HepG2 (cell line): Measurements from ENCODE around the gene PHEX. TPM values are rescaled to one million over a fixed set of nuclear protein-coding genes. Genes with fewer than 3 reads are reported as not detected.

ENCODE experiments used
- ATAC-seq: fragments of 200-7000 bp; cut with Tn5 transposase; 3 replicates; pipeline ENCODE4 v1.9.1; 2020; ENCODE audit warnings: mild to moderate bottlenecking, moderate library complexity
- BruUV-seq: library from RNA; stranded (reverse); fragments of 400-500 nt; replicated peaks from 2 replicates; lab custom pipeline; 2021; lab: Mats Ljungman, UMichigan
- CTCF ChIA-PET: fragments of 300-600 bp; formaldehyde crosslinking; extraction: SDS; loops from one replicate; lab custom pipeline; 2021; ENCODE audit warnings: low total read pairs, inconsistent platforms, low intra/inter-chr PET ratio; lab: Yijun Ruan, JAX
- POLR2A ChIA-PET: fragments of 350-600 bp; sonication (Branson Sonifier 250); formaldehyde crosslinking; loops from one replicate; lab custom pipeline; 2020; ENCODE audit warnings: antibody characterized with exemption, inconsistent platforms; lab: Yijun Ruan, JAX
- DNase-seq: peaks from one replicate; pipeline ENCODE4 v3.0.0-alpha.2; 2015; ENCODE audit warnings: low spot score
- FAIRE-seq: peaks from 3 replicates; lab custom pipeline; 2011; peaks lifted over from hg19 to GRCh38; lab: Jason Lieb, UNC
- H2AFZ ChIP-seq: one replicate; pipeline ENCODE4 v1.6.1; 2011; ENCODE audit warnings: low read length, inconsistent platforms
- H3K27ac ChIP-seq: fragments of 300-600 bp; 3 replicates; pipeline ENCODE4 v1.8.0; 2011; ENCODE audit warnings: mixed run types, mild to moderate bottlenecking, mixed read lengths, low read length, inconsistent platforms; ENCODE audit not compliant: insufficient read depth; ENCODE audit errors: extremely low read length
- H3K27me3 ChIP-seq, 2 experiments: fragments of 200-600 bp in 1 of 2; 2 replicates in 1 of 2; 3 replicates in 1 of 2; pipeline versions ENCODE4 v1.6.0 to v1.8.0; 2011; ENCODE audit warnings: low read length in 2 of 2, mild to moderate bottlenecking in 2 of 2, moderate library complexity in 2 of 2, inconsistent platforms in 1 of 2; ENCODE audit not compliant: insufficient read depth in 2 of 2, control insufficient read depth in 1 of 2
- H3K36me3 ChIP-seq, 2 experiments: fragments of 200-600 bp in 1 of 2; replicated peaks in 1 of 2; 2 replicates in 1 of 2; 3 replicates in 1 of 2; pipeline versions ENCODE4 v1.5.1 to v1.8.0; 2011; ENCODE audit warnings: low read length in 2 of 2, inconsistent platforms in 1 of 2; ENCODE audit not compliant: insufficient read depth in 2 of 2, control insufficient read depth in 1 of 2
- H3K4me1 ChIP-seq: 2 replicates; pipeline ENCODE4 v1.5.1; 2012; ENCODE audit warnings: low read length, inconsistent platforms; ENCODE audit not compliant: insufficient read depth
- H3K4me2 ChIP-seq: 2 replicates; pipeline ENCODE4 v1.6.0; 2011; ENCODE audit warnings: low read depth, low read length, inconsistent platforms
- H3K4me3 ChIP-seq, 3 experiments: fragments of 200-600 bp in 1 of 3; sonication (generic), shearing (Covaris generic) in 1 of 3; replicated peaks in 1 of 3; 2 replicates each; pipeline ENCODE4 v1.5.1; 2011 to 2016; ENCODE audit warnings: low read length in 3 of 3, inconsistent platforms in 2 of 3, low read depth in 2 of 3, mild to moderate bottlenecking in 2 of 3, control low read depth in 1 of 3, mixed read lengths in 1 of 3; ENCODE audit not compliant: insufficient read depth in 1 of 3
- H3K79me2 ChIP-seq: one replicate; pipeline ENCODE4 v1.6.1; 2011; ENCODE audit warnings: low read length, inconsistent platforms; ENCODE audit not compliant: insufficient read depth
- H3K9ac ChIP-seq: 2 replicates; pipeline ENCODE4 v1.6.0; 2011; ENCODE audit warnings: mild to moderate bottlenecking, low read depth, low read length, inconsistent platforms; ENCODE audit not compliant: insufficient read depth
- H3K9me3 ChIP-seq: 2 replicates; pipeline ENCODE4 v1.5.1; 2012; ENCODE audit warnings: mild to moderate bottlenecking, low read length
- H4K20me1 ChIP-seq: 2 replicates; pipeline ENCODE4 v1.6.0; 2011; ENCODE audit warnings: inconsistent platforms, mild to moderate bottlenecking, low read length, moderate library complexity; ENCODE audit not compliant: insufficient read depth
- AKNA ChIP-seq: sonication (generic); formaldehyde crosslinking; IDR thresholded peaks from 2 replicates; pipeline ENCODE4 v1.4.0; 2020; ENCODE audit warnings: missing genetic modification reagents, borderline replicate concordance
- BHLHE40 ChIP-seq: IDR thresholded peaks from 2 replicates; pipeline ENCODE4 v1.6.1; 2011; ENCODE audit warnings: low read length, improper control_type of control experiment
- EEA1 ChIP-seq: sonication (generic); formaldehyde crosslinking; IDR thresholded peaks from 2 replicates; pipeline ENCODE4 v1.5.1; 2020; ENCODE audit warnings: mild to moderate bottlenecking, missing genetic modification reagents, borderline replicate concordance
- FOXJ3 ChIP-seq: sonication (generic); formaldehyde crosslinking; IDR thresholded peaks from 2 replicates; pipeline ENCODE4 v1.4.0; 2020; ENCODE audit warnings: missing genetic modification reagents, mild to moderate bottlenecking, borderline replicate concordance
- MXD4 ChIP-seq: IDR thresholded peaks from 2 replicates; pipeline ENCODE4 v1.6.1; 2016; ENCODE audit warnings: mild to moderate bottlenecking, missing biosample characterization, missing genetic modification reagents
- ZBTB20 ChIP-seq: sonication (generic); formaldehyde crosslinking; IDR thresholded peaks from 2 replicates; pipeline ENCODE4 v1.8.1; 2023; ENCODE audit warnings: missing genetic modification reagents, low read depth, mild to moderate bottlenecking, borderline replicate concordance
- ZBTB26 ChIP-seq: IDR thresholded peaks from 2 replicates; pipeline ENCODE4 v1.6.1; 2016; ENCODE audit warnings: missing compliant biosample characterization, missing genetic modification reagents, borderline replicate concordance
- ZBTB38 ChIP-seq: sonication (generic); formaldehyde crosslinking; IDR thresholded peaks from 2 replicates; pipeline ENCODE4 v1.5.1; 2020; ENCODE audit warnings: mild to moderate bottlenecking, missing genetic modification reagents
- ZNF564 ChIP-seq: sonication (generic); formaldehyde crosslinking; IDR thresholded peaks from 2 replicates; pipeline ENCODE4 v1.8.1; 2023; ENCODE audit warnings: mild to moderate bottlenecking, missing genetic modification reagents
- ZNF772 ChIP-seq: sonication (generic); formaldehyde crosslinking; IDR thresholded peaks from 2 replicates; pipeline ENCODE4 v1.5.0; 2020; ENCODE audit warnings: mild to moderate bottlenecking, missing genetic modification reagents
- WGBS: methylation state at CpG from one replicate; pipeline ENCODE4 v1.1.6; 2017; ENCODE audit warnings: low lambda C conversion rate; 5-methylcytosine and 5-hydroxymethylcytosine counted together
- in situ Hi-C: cut with HindIII; loops from 2 replicates; pipeline ENCODE4 v1.10.0; 2017; ENCODE audit warnings: low pct_unique_long_range_greater_than_20kb; ENCODE audit not compliant: extremely low pct_ligation_motif_present
- intact Hi-C: fragments of 100-400 bp; cut with micrococcal nuclease; formaldehyde crosslinking; loops from one replicate; pipeline ENCODE4 v1.10.0; 2022; ENCODE audit not compliant: unreplicated experiment
- polyA plus RNA-seq, 8 experiments: library from polyadenylated mRNA; depleted of rRNA in 3 of 8; stranded (reverse) in 7 of 8; unstranded in 1 of 8; fragments of >200 nt; fragmentation: Illumina TruSeq in 4 of 8; extraction: Trizol in 4 of 8; gene quantifications; 2 replicates each; pipeline versions ENCODE4 v1.2.1 to v1.2.3, GENCODE V29; 2011 to 2016; ENCODE audit warnings: low read depth in 4 of 8, missing spikeins in 1 of 8, mixed read lengths in 1 of 8; ENCODE audit not compliant: insufficient read depth in 1 of 8
- total RNA-seq, 5 experiments: library from RNA; depleted of rRNA; stranded (reverse); fragments of >200 nt; fragmentation: Illumina TruSeq; extraction: Trizol; gene quantifications; 2 replicates each; pipeline ENCODE4 v1.2.3, GENCODE V29; 2016; ENCODE audit warnings: low read depth in 1 of 5
- TF ChIP-seq, protein P1 (sequence below): sonication (generic); formaldehyde crosslinking; IDR thresholded peaks from 2 replicates; pipeline ENCODE4 v1.4.0; 2020; ENCODE audit warnings: mild to moderate bottlenecking, missing genetic modification reagents
- TF ChIP-seq, protein P2 (sequence below): sonication (generic); formaldehyde crosslinking; IDR thresholded peaks from 2 replicates; pipeline ENCODE4 v1.8.1; 2023; ENCODE audit warnings: mild to moderate bottlenecking, missing genetic modification reagents, borderline replicate concordance
- TF ChIP-seq, protein P3 (sequence below): sonication (generic); formaldehyde crosslinking; IDR thresholded peaks from 2 replicates; pipeline ENCODE4 v1.4.0; 2020; ENCODE audit warnings: missing genetic modification reagents, borderline replicate concordance
- TF ChIP-seq, protein P4 (sequence below): IDR thresholded peaks from 2 replicates; pipeline ENCODE4 v1.6.1; 2012; ENCODE audit warnings: low read depth, low read length, improper control_type of control experiment

PHEX gene
- total and polyA plus RNA-seq, 2 of the 13 experiments (the other 11 are each of a cell fraction or from before 2014, with no cell fraction given): 0.01 to 0.27 TPM

- TF ChIP-seq, protein P1, sequence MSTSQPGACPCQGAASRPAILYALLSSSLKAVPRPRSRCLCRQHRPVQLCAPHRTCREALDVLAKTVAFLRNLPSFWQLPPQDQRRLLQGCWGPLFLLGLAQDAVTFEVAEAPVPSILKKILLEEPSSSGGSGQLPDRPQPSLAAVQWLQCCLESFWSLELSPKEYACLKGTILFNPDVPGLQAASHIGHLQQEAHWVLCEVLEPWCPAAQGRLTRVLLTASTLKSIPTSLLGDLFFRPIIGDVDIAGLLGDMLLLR: no peak
- TF ChIP-seq AKNA (CRISPR knock-in tag) (no peak), ZBTB20 (CRISPR knock-in tag) (no peak), ZNF564 (no peak), FOXJ3 (CRISPR knock-in tag) (no peak), ZBTB38 (CRISPR knock-in tag) (no peak)
Observed at GRCh38 chrX:22248401-22248800, 216.3 kb downstream of the PHEX start (continued).

GRCh38 chrX:22249371-22249770, 217.2 kb downstream of the PHEX start:
- no peak for ATAC-seq
- no peak for TF ChIP-seq ZNF772 (CRISPR knock-in tag)
- TF ChIP-seq, protein P2, sequence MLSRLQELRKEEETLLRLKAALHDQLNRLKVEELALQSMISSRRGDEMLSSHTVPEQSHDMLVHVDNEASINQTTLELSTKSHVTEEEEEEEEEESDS (CRISPR knock-in tag): no peak
- TF ChIP-seq, protein P3, sequence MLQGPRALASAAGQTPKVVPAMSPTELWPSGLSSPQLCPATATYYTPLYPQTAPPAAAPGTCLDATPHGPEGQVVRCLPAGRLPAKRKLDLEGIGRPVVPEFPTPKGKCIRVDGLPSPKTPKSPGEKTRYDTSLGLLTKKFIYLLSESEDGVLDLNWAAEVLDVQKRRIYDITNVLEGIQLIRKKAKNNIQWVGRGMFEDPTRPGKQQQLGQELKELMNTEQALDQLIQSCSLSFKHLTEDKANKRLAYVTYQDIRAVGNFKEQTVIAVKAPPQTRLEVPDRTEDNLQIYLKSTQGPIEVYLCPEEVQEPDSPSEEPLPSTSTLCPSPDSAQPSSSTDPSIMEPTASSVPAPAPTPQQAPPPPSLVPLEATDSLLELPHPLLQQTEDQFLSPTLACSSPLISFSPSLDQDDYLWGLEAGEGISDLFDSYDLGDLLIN (CRISPR knock-in tag): no peak
- TF ChIP-seq ZBTB26 (CRISPR knock-in tag): no peak
- TF ChIP-seq, protein P4, sequence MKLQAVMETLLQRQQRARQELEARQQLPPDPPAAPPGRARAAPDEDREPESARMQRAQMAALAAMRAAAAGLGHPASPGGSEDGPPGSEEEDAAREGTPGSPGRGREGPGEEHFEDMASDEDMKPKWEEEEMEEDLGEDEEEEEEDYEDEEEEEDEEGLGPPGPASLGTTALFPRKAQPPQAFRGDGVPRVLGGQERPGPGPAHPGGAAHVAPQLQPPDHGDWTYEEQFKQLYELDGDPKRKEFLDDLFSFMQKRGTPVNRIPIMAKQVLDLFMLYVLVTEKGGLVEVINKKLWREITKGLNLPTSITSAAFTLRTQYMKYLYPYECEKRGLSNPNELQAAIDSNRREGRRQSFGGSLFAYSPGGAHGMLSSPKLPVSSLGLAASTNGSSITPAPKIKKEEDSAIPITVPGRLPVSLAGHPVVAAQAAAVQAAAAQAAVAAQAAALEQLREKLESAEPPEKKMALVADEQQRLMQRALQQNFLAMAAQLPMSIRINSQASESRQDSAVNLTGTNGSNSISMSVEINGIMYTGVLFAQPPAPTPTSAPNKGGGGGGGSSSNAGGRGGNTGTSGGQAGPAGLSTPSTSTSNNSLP: no peak
- TF ChIP-seq BHLHE40: no peak
- TF ChIP-seq EEA1 (CRISPR knock-in tag): no peak
- TF ChIP-seq MXD4: no peak

More at GRCh38 chrX:22249371-22249770, 217.2 kb downstream of the PHEX start:
- Histone ChIP-seq H3K9me3 (no peaks in the 10 kb centered on the region), H3K4me1 (no peaks in the 10 kb centered on the region), H4K20me1 (no peaks in the 10 kb centered on the region), H2AFZ (no peak overlapping the region), H3K79me2 (no peaks in the 10 kb centered on the region), H3K27ac (no peak overlapping the region), H3K27me3 (no peaks in the 10 kb centered on the region), H3K9ac (no peak overlapping the region), H3K4me3 (no peak overlapping the region), H3K36me3 (no peaks in the 10 kb centered on the region), H3K4me2 (no peak overlapping the region)
- intact Hi-C loops: no loop called here
- 12% methylated on average over 2 of the region's 2 CpGs for WGBS
- no TSS peak for BruUV-seq
- in situ Hi-C loops: no loop called here
- FAIRE-seq (no peak), DNase-seq (no peak)
- POLR2A ChIA-PET: no interaction called here
- CTCF ChIA-PET: no interaction called here
